ENCODE data around the gene RHOJ. TPM values are rescaled to one million over a fixed set of nuclear protein-coding genes. Genes with fewer than 3 reads are reported as not detected.
A peak's percentile ranks its signal among the peaks of the same experiment; 100 is the strongest.

RHOJ gene
- total and polyA plus RNA-seq, 2 donors (not counting 3 experiments of a cell fraction or from before 2014, with no cell fraction given) = 191 to 486 TPM

- H3K4me2 ChIP-seq (ENCODE audit: insufficient read depth, low read length) = peak overlapping the region; percentile 21
- H3K27me3 ChIP-seq (ENCODE audit: control insufficient read depth in 2 of 2, insufficient read depth in 2 of 2, low read length in 2 of 2) = no peaks in the 10 kb centered on the region
- FAIRE-seq (peak; percentile 69), DNase-seq (ENCODE audit: low read depth, low spot score) (peak; percentile 61)
- intact Hi-C loops (cut with micrococcal nuclease) = loop anchor here (1.0 kb wide), 1 partner anchor 25 kb away; the partner anchor contains the start of gene RHOJ
- no peaks in the 10 kb centered on the region for H3K9me1 ChIP-seq (replicated peaks; ENCODE audit: control insufficient read depth, extremely low read depth, insufficient read depth, low read length)
- no peaks in the 10 kb centered on the region for H3K36me3 ChIP-seq (ENCODE audit: control insufficient read depth in 2 of 2, extremely low read depth in 1 of 2, insufficient read depth in 2 of 2, low read length in 2 of 2)
- POLR2A ChIA-PET = interaction anchor here (1.0 kb wide), 1 partner anchor 25 kb away, joined by 4 read pairs; the partner anchor contains the start of gene RHOJ
- BruUV-seq (replicated peaks) = no TSS peak
- H3K4me3 ChIP-seq (replicated peaks in 1 of 3; ENCODE audit: insufficient read depth in 1 of 3, low read depth in 1 of 3, low read length in 3 of 3) = no peak overlapping the region
- peak overlapping the region; percentile 50 for H3K27ac ChIP-seq (ENCODE audit: insufficient read depth, low read depth, low read length)
- H2AFZ ChIP-seq (ENCODE audit: low read depth, low read length) = peak overlapping the region; percentile 47
- peaks cover 39% of the 10 kb centered on the region for H3K4me1 ChIP-seq (ENCODE audit: control insufficient read depth, extremely low read depth, insufficient read depth, low read length)
- H3K9me3 ChIP-seq (replicated peaks; ENCODE audit: control insufficient read depth, insufficient read depth, low read length) = no peaks in the 10 kb centered on the region
- CTCF ChIA-PET = interaction anchor here (0.6 to 3.2 kb wide), 4 partner anchors 13 to 97 kb away, joined by 3 to 12 read pairs (median 4); partner anchors contain the start of gene RHOJ
- H4K20me1 ChIP-seq (replicated peaks; ENCODE audit: control insufficient read depth, extremely low read depth, insufficient read depth, low read length) = no peaks in the 10 kb centered on the region
- TF ChIP-seq GATA2 (IDR thresholded peaks at IDR 0.05; ENCODE audit: insufficient read depth, insufficient read length, low read depth, low read length) (peak; percentile 77), JUN (IDR thresholded peaks at IDR 0.05; ENCODE audit: borderline replicate concordance, insufficient read depth, insufficient read length, low read depth) (no peak)
- H3K79me2 ChIP-seq (ENCODE audit: control insufficient read depth, insufficient read depth, low read length) = no peaks in the 10 kb centered on the region
- H3K9ac ChIP-seq (replicated peaks; ENCODE audit: extremely low read depth, insufficient read depth, low read length) = no peak overlapping the region
- dilution Hi-C loops (cut with MboI; ENCODE audit: extremely low pct_ligation_motif_present, low sequenced_read_pairs) = no loop called here
Measured at GRCh38 chr14:63179383-63179782, 24.9 kb upstream of the RHOJ start.

GRCh38 chr14:63180011-63180410 is 24.2 kb upstream of the RHOJ start:
- Histone ChIP-seq H3K36me3 (ENCODE audit: control insufficient read depth in 2 of 2, extremely low read depth in 1 of 2, insufficient read depth in 2 of 2, low read length in 2 of 2) (no peaks in the 10 kb centered on the region), H3K27ac (ENCODE audit: insufficient read depth, low read depth, low read length) (no peak overlapping the region), H3K4me1 (ENCODE audit: control insufficient read depth, extremely low read depth, insufficient read depth, low read length) (peaks cover 33% of the 10 kb centered on the region), H3K4me3 (replicated peaks in 1 of 3; ENCODE audit: insufficient read depth in 1 of 3, low read depth in 1 of 3, low read length in 3 of 3) (no peak overlapping the region), H3K9ac (replicated peaks; ENCODE audit: extremely low read depth, insufficient read depth, low read length) (no peak overlapping the region), H2AFZ (ENCODE audit: low read depth, low read length) (no peak overlapping the region), H3K9me1 (replicated peaks; ENCODE audit: control insufficient read depth, extremely low read depth, insufficient read depth, low read length) (no peaks in the 10 kb centered on the region), H3K4me2 (ENCODE audit: insufficient read depth, low read length) (no peak overlapping the region), H3K9me3 (replicated peaks; ENCODE audit: control insufficient read depth, insufficient read depth, low read length) (no peaks in the 10 kb centered on the region), H4K20me1 (replicated peaks; ENCODE audit: control insufficient read depth, extremely low read depth, insufficient read depth, low read length) (no peaks in the 10 kb centered on the region), H3K27me3 (ENCODE audit: control insufficient read depth in 2 of 2, insufficient read depth in 2 of 2, low read length in 2 of 2) (no peaks in the 10 kb centered on the region), H3K79me2 (ENCODE audit: control insufficient read depth, insufficient read depth, low read length) (no peaks in the 10 kb centered on the region)
- DNase-seq (ENCODE audit: low read depth, low spot score) (no peak), FAIRE-seq (no peak)
- intact Hi-C loops (cut with micrococcal nuclease) = no loop called here
- dilution Hi-C loops (cut with MboI; ENCODE audit: extremely low pct_ligation_motif_present, low sequenced_read_pairs) = no loop called here
- ChIA-PET POLR2A (interaction anchor here (1.0 kb wide), 1 partner anchor 24 kb away, joined by 4 read pairs; the partner anchor contains the start of gene RHOJ), CTCF (interaction anchor here (1.0 to 3.2 kb wide), 3 partner anchors 24 to 96 kb away, joined by 3 to 12 read pairs (median 4); partner anchors contain the start of gene RHOJ)
- no TSS peak for BruUV-seq (replicated peaks)
- TF ChIP-seq, protein P1, sequence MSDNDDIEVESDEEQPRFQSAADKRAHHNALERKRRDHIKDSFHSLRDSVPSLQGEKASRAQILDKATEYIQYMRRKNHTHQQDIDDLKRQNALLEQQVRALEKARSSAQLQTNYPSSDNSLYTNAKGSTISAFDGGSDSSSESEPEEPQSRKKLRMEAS (IDR thresholded peaks at IDR 0.05; ENCODE audit: insufficient read depth, insufficient read length) = no peak

Measured in endothelial cell of umbilical vein (primary cell).